DMS79 treated with DMSO at 0.1 percent for 48 hours (cell line): ENCODE results near the gene GPR85.
A peak's percentile ranks its signal among the peaks of the same experiment; 100 is the strongest.
"Not testable (repeated sequence)": the region's sequence is repeated elsewhere in the genome, so short reads cannot be mapped to it uniquely, and the experiment has no call there.

Source experiments
- DNase-seq: peaks from one replicate; lab custom pipeline; 2025; lab: John Stamatoyannopoulos, UW

Gene GPR85

GRCh38 chr7:113084496-113085172 is 2.0 kb downstream of the GPR85 start:
- DNase-seq, result peak; percentile 32

DNA sequence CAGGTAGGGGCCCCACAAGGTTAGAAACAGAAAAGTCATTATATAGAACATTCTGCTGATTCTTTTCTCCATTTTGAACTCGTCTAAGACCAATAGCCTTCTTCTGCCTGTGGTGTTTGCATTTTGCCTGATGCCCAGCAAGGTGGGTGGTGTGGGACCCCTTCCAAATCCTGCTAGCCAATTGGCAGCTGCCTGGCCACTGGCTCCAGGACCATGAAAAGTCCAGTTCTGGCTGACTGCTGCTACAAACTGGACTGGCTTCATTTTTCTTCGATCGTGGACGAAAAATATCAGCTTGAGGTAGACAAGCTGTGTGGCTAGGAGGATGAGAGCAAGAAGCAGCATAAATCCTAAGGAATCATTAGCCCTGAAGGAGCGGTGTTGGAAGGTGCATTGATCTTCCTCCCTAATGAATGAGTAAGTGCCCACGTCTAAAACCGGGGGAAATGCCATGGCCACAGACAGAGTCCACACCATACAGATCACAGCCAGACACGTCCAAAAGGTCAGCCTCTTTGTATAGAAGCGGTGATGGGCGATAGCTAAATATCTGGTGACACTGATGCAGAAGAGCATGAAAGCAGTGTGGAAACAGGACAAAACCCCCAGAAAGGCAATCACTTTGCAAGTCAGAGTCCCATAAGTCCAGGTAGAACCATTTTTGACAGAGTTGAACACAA is 2.7 kb downstream of the GPR85 start:
- DNase-seq, result peak; percentile 32

DNA sequence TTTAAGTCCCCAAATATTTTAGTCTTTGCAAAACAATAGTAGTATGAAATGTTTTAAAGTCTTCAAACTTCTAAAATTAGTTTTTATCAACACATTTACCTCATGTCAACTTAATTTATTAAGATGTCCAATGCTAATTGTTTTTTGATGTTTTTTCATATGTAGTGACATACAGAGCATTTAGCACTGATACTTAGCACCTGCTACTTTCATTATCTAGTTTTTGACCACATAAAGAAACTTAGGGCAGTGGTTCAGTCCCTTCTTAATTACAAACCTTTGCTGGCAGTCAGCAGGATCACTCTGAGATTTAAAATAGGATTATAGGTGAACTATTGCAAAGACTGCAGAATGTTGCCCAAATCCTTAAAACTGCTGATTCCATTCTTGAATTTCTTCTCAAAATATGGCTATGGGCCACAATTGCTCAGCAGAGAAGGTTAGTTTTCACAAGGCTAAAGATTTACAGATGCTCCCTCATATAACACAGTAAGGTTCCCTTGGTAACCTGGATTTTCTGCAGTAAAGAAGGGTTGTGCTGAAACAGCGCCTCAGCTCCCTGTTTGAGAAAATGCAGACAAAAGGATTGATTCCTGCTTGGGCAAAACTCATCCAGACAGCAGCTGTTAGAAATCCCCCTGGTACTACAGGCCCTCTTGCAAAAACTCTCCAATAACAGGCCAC is 3.4 kb downstream of the GPR85 start:
- DNase-seq, result peak; percentile 23

- peak; percentile 16 for DNase-seq
Measured at GRCh38 chr7:113078331-113078730, 8.3 kb downstream of the GPR85 start.

GRCh38 chr7:113076703-113077102 is 9.9 kb downstream of the GPR85 start:
- DNase-seq, result no peak

- DNase-seq, result no peak
Measured at GRCh38 chr7:113071465-113071864, 15.2 kb downstream of the GPR85 start.

GRCh38 chr7:113062499-113062898 is 24.1 kb downstream of the GPR85 start:
- DNase-seq, result no peak

- no peak for DNase-seq
Measured at GRCh38 chr7:113060100-113060499, 26.5 kb downstream of the GPR85 start.

DNA sequence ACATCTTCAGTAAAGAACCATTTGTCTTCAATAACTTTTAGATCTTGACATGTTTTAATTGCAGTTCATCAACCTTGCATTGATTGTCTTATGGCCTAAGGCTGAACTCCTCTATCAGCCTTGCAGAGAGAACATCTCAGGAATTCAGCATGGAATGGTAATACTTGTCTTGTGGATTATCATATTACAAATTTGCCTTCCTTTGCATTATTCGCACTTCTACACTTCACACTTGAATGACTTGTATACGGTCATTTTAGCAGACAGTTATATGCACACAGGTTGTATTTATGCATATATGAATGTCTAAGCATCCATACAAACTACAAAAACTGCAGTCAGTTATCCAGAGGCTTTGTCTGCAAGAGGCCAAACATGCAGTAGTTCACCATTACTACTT is 31.7 kb downstream of the GPR85 start:
- DNase-seq, result no peak

GRCh38 chr7:113054272-113054671 is 32.4 kb downstream of the GPR85 start:
- not testable (repeated sequence) for DNase-seq

DNA sequence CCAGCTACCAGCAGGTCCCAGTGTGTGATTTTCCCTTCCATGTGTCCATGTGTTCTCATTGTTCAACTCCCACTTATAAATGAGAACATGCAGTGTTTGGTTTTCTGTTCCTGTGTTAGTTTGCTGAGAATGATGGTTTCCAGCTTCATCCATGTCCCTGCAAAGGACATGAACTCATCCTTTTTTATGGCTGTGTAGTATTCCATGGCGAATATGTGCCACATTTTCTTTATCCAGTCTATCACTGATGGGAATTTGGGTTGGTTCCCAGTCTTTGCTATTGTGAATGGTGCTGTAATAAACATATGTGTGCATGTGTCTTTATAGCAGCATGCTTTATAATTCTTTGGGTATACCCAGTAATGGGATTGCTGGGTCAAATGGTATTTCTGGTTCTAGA is 37.4 kb downstream of the GPR85 start:
- not testable (repeated sequence) for DNase-seq

- no peak for DNase-seq
Measured at GRCh38 chr7:113046453-113046852, 40.2 kb downstream of the GPR85 start.

DNA sequence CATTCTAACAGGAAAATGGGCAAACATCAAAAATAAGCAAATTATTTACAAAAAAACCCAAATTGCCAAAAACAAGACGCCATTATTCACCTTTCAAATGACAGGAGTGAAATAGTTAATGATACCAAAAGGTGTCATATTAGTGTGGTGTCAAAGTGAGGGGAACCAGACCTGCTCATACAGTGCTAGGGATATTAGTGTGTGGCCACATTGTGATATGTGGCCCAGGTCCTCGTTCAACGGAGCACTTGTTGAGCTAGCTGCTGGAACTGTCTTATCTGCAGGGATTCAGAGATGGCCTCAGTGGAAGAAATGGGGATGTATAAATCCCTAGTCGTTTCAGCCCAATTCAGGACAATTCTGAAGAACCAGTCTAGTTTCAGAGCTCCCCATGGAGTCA is 41.2 kb downstream of the GPR85 start:
- DNase-seq, result no peak

GRCh38 chr7:113044394-113044793 is 42.2 kb downstream of the GPR85 start:
- DNase-seq, result no peak

DNA sequence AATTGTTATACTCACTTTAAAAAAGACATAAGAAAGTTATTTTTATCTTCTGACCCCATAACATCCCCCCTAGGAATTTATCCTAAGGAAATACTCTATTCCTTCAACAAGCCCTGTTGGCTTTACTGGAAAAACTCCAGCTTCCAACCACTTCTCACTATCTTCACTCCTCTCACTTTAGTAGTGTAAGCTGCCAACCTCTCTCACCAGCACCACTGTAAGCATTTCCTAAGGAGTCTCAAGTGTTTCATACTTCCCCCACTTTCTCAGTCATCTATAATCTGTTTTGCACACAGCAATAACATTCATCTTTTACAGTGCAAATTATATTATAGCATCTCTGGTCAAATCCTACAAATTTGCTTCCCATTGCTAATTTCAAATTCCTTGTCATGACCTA is 45.8 kb downstream of the GPR85 start:
- peak; percentile 6 for DNase-seq

DNA sequence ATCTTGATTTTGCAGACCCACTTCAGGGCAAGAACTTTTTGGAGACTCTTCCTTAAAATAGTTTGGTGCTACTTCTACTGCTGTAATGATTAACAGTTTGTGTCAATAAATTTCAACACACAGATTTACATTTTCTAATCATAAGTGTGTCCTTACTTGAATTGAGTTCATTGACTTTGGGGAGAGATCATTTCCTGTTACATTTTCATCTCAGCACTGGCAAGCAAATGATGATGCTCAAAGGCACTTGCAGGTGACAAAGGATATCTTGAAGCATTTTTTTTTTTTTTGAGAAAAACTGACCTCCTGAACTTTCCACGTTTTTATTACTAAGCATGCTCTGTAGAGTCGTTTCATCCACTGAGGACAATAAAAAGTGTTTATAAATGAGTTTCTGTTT is 52.7 kb downstream of the GPR85 start:
- DNase-seq, result no peak
